Heart left ventricle (tissue), 16 donors: ENCODE results near the gene MNX1. TPM values are rescaled to one million over a fixed set of nuclear protein-coding genes. Genes with fewer than 3 reads are reported as not detected.

Source experiments
- ATAC-seq, 4 donors: fragments of 200-7000 bp; cut with Tn5 transposase; one replicate each; pipeline ENCODE4 v1.9.1; 2020 to 2022; ENCODE audit warnings: moderate library complexity in 4 of 4, mild to moderate bottlenecking in 3 of 4, moderate number of reproducible peaks in 1 of 4
- DNase-seq, 5 donors: peaks; one replicate each; pipeline ENCODE4 v3.0.0-alpha.2; 2020
- H3K27ac ChIP-seq, 12 donors: fragments of 200-600 bp; sonication (generic) in 4 of 12; one replicate each; pipeline versions ENCODE4 v1.5.0 to v1.8.0; 2016 to 2022; ENCODE audit warnings: mild to moderate bottlenecking in 2 of 12
- H3K27me3 ChIP-seq, 9 donors: fragments of 200-600 bp; sonication (generic) in 2 of 9; one replicate each; pipeline versions ENCODE4 v1.5.1 to v1.8.0; 2016 to 2022; ENCODE audit warnings: mild to moderate bottlenecking in 3 of 9
- H3K36me3 ChIP-seq, 9 donors: fragments of 200-600 bp; sonication (generic) in 2 of 9; one replicate each; pipeline versions ENCODE4 v1.5.0 to v1.8.0; 2018 to 2022; ENCODE audit warnings: mild to moderate bottlenecking in 2 of 9
- H3K4me1 ChIP-seq, 12 donors: fragments of 200-600 bp; sonication (generic) in 4 of 12; one replicate each; pipeline versions ENCODE4 v1.5.0 to v1.8.0; 2016 to 2022; ENCODE audit warnings: mild to moderate bottlenecking in 3 of 12
- H3K4me3 ChIP-seq, 12 donors: fragments of 200-600 bp; sonication (generic) in 4 of 12; one replicate each; pipeline versions ENCODE4 v1.5.0 to v1.8.0; 2017 to 2022; ENCODE audit warnings: mild to moderate bottlenecking in 9 of 12, moderate library complexity in 4 of 12
- H3K9me3 ChIP-seq, 12 donors: fragments of 200-600 bp; sonication (generic) in 4 of 12; one replicate each; pipeline versions ENCODE4 v1.5.0 to v1.8.0; 2016 to 2022; ENCODE audit warnings: mild to moderate bottlenecking in 1 of 12
- CTCF ChIP-seq, 12 donors: fragments of 200-600 bp; sonication (generic) in 4 of 12; IDR thresholded peaks; one replicate each; pipeline versions ENCODE4 v1.5.0 to v1.8.0; 2018 to 2022; ENCODE audit warnings: antibody characterized with exemption in 12 of 12, mild to moderate bottlenecking in 5 of 12
- POLR2A ChIP-seq, 2 donors: fragments of 450-650 bp; IDR thresholded peaks; one replicate each; pipeline ENCODE4 v1.6.1; 2017; ENCODE audit warnings: antibody characterized with exemption in 2 of 2, mild to moderate bottlenecking in 2 of 2, moderate library complexity in 2 of 2
- WGBS, 4 donors: extraction: QIAGEN DNeasy Blood & Tissue Kit in 2 of 4; methylation state at CpG; one replicate each; pipeline versions ENCODE4 v1.1.5 to v1.1.7; 2013 to 2018; 5-methylcytosine and 5-hydroxymethylcytosine counted together
- intact Hi-C, 10 donors: fragments of 100-400 bp; cut with DNase I; formaldehyde crosslinking; loops; one replicate each; pipeline versions ENCODE4 v1.11.1 to v1.14.2; 2022
- polyA plus RNA-seq, 2 donors: library from polyadenylated mRNA; stranded (reverse); fragments of 200-250 nt; gene quantifications; one replicate each; pipeline ENCODE4 v1.2.3, GENCODE V29; 2013
- total RNA-seq, 9 donors: library from RNA; depleted of rRNA in 2 of 9; stranded (reverse); fragments of >200 nt in 2 of 9; fragmentation: NEBNext Ultra II Directional in 3 of 9; extraction: Animal tissue kit (Norgen Biotek cat#: 25700) in 3 of 9; gene quantifications; one replicate each; pipeline versions ENCODE4 v1.1.0 to v1.2.4, GENCODE V29; 2016 to 2023
- donor health status: ischemic (EF 13 %, LVEDD 7.1; RV severe dilation, severe dysfunction).
- donor health status: healthy with polysubstance abuse.
- donor health status: DM: no; HTN: yes; CAD: no.
- donor health status: DM: no; HTN: no; CAD: no.
- donor health status: ischemic (EF 25% LVEDD 6.9; RV normal size, moderate dysfunction).
- donor health status: ischemic (EF 25% LVEDD 5.7; RV mildly dilated, moderate dysfunction).
- donor health status: healthy.
- donor health status: DM: yes; HTN: yes; CAD: no.
- donor health status: ischemic (EF 35%, LVEDD 5.7; RV mildly dilated, moderate dysfunction).
- donor health status: nonischemic (EF 11% LVEDD 7.7; RV severe dilation, severe dysfunction).
- donor health status: DM: yes; HTN: yes; CAD: no.
- donor health status: PGD.
- donor health status: ischemic (EF 29% LVEDD 5.4; RV normal size, mild dysfunction).
- donor health status: nonischemic (EF 23%, LVEDD 6.1; RV moderate dilation, normal function).

The MNX1 gene
- total and polyA plus RNA-seq, 11 donors: not detected

GRCh38 chr7:157007470-157008066 is 2.9 kb downstream of the MNX1 start:
- no peak for DNase-seq
- no peaks in the 10 kb centered on the region for H3K9me3 ChIP-seq
- H3K4me3 ChIP-seq: no peak overlapping the region
- WGBS, 4 donors: 11 to 14% (median 14%) methylated on average over 18 of the region's 18 CpGs
- TF ChIP-seq POLR2A (IDR thresholded peaks at IDR 0.05) (no peak), CTCF (IDR thresholded peaks at IDR 0.05) (no peak)
- H3K36me3 ChIP-seq: no peaks in the 10 kb centered on the region
- H3K27ac ChIP-seq: no peak overlapping the region
- peaks cover 0 to 56% (median 21%) of the 10 kb centered on the region in 12 donors for H3K4me1 ChIP-seq
- no peak for ATAC-seq
- intact Hi-C loops: no loop called here
- peaks cover 79 to 97% (median 92%) of the 10 kb centered on the region in 9 donors for H3K27me3 ChIP-seq

- Histone ChIP-seq H3K36me3 (no peaks in the 10 kb centered on the region), H3K4me1 (peaks cover 0 to 61% (median 23%) of the 10 kb centered on the region in 12 donors), H3K27me3 (peaks cover 85 to 97% (median 95%) of the 10 kb centered on the region in 9 donors), H3K9me3 (no peaks in the 10 kb centered on the region), H3K27ac (no peak overlapping the region), H3K4me3 (no peak overlapping the region)
- WGBS, 4 donors: 14 to 21% (median 15%) methylated on average over 7 of the region's 7 CpGs
- no peak for TF ChIP-seq CTCF (IDR thresholded peaks at IDR 0.05)
- TF ChIP-seq POLR2A (IDR thresholded peaks at IDR 0.05): no peak
- ATAC-seq (no peak), DNase-seq (no peak)
- intact Hi-C loops: no loop called here
Observed at GRCh38 chr7:157006829-157007469, 3.5 kb downstream of the MNX1 start.

GRCh38 chr7:157006205-157006747 is 4.2 kb downstream of the MNX1 start:
- intact Hi-C loops: no loop called here
- Histone ChIP-seq H3K27me3 (peaks cover 83 to 97% (median 92%) of the 10 kb centered on the region in 9 donors), H3K36me3 (no peaks in the 10 kb centered on the region), H3K9me3 (no peaks in the 10 kb centered on the region), H3K4me1 (peaks cover 0 to 58% (median 24%) of the 10 kb centered on the region in 12 donors), H3K27ac (no peak overlapping the region), H3K4me3 (no peak overlapping the region)
- WGBS, 4 donors: 1 to 4% (median 3%) methylated on average over 16 to 39 of the region's 39 CpGs
- ATAC-seq: no peak
- DNase-seq: no peak
- no peak for TF ChIP-seq POLR2A (IDR thresholded peaks at IDR 0.05)
- TF ChIP-seq CTCF (IDR thresholded peaks at IDR 0.05): no peak

- TF ChIP-seq CTCF (IDR thresholded peaks at IDR 0.05) (no peak), POLR2A (IDR thresholded peaks at IDR 0.05) (no peak)
- peaks cover 82 to 97% (median 92%) of the 10 kb centered on the region in 9 donors for H3K27me3 ChIP-seq
- H3K4me1 ChIP-seq: peaks cover 0 to 54% (median 22%) of the 10 kb centered on the region in 12 donors
- intact Hi-C loops: no loop called here
- no peak for DNase-seq
- H3K4me3 ChIP-seq: peak overlapping the region in 2 of 12 donors; percentile 4 to 8
- ATAC-seq: no peak
- H3K36me3 ChIP-seq: no peaks in the 10 kb centered on the region
- H3K9me3 ChIP-seq: no peaks in the 10 kb centered on the region
- 0 to 3% (median 1%) methylated on average over 51 to 77 of the region's 77 CpGs for WGBS, 4 donors
- H3K27ac ChIP-seq: no peak overlapping the region
Observed at GRCh38 chr7:157005456-157006204, 4.8 kb downstream of the MNX1 start.
